ENCODE results near the gene ZBTB2.
"Not testable (repeated sequence)": the region's sequence is repeated elsewhere in the genome, so short reads cannot be mapped to it uniquely, and the experiment has no call there.

ZBTB2 gene

DNA sequence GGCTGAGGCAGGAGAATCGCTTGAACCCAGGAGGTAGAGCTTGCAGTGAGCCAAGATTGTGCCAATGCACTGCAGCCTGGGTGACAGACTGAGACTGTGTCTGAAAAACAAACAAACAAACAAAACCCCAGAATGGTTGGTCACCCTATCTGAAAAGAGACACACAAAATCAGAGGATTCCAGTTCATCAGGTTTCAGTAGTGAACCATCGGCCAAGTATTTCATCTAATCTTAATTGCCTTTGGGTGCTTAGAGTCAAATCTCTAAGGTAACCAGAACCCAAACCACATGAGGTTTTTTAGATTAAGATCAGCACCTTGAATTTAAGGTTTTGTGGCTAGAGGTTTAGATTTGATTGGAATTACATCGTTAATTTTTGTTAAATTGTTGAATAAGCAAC, 8.3 kb upstream of the ZBTB2 start:
- no peak for FAIRE-seq

DNA sequence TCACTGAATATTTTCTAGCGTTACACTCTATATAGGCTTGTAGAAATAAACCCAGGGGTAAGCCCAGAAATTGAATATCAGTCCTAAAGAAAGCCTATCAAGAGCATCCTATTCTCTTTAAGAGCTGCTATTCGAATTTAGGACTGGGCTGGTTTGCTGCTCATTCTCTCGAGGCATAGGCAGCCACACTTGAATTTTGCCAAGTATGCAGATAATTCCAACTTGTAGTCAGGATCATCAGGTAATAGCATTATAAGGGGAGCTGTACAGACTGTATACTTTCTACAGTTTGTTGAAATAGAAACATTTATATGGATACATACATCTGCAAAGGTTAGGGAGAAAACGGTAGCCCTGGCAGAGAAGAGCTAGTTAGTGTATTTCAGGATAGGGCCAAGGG, 2.1 kb upstream of the ZBTB2 start:
- no peak for FAIRE-seq

DNA sequence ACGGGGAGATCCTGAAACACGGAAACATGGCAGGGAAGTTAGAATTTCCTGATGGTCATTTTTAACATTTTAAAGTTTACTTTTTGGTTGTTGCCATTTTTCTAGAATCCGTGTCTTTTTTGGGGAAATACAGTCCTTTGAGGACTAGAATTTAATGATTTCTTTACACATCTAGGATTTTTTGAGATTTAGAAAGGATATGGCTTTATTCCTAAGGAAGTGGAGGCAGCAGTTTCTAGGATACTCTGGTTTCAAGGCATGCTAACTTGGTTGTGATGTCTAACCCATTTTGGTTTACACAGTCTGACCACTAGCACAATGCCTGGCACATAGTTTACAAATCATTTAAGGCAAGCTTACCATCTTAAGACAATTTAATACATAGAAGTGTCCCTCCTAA, 1.1 kb upstream of the ZBTB2 start:
- no peak for FAIRE-seq

DNA sequence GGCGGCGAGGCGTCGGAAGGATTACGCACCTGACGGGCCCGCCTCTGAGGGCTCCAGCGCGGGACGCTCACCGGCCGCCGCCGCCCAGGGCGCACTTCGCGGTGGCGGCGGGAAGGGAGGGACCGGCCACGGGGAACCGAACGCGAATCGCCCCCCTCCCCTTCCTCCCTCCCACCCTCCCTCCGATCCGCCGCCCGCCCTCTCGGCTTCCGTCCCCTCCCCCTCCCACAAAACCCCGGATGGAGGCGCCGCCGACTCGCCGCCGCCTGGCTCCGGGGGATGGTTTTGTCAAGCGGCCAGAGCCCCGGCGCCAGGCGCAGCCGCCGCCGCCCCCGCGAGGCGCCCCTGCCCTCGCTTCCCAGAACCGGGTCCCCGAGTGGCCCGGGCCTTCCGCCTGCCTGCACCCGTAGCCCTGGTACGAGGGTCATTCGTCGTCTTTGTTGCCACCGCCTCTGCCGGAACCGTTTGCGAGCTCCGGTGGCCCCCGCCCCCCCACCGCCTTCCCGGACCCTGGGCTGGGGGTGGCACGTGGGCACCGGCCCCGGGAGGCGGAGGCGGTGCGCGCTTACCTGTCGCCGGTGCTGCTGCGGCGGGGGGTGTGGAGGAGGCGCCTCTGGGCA, 398 bp downstream of the ZBTB2 start:
- no peak for FAIRE-seq

DNA sequence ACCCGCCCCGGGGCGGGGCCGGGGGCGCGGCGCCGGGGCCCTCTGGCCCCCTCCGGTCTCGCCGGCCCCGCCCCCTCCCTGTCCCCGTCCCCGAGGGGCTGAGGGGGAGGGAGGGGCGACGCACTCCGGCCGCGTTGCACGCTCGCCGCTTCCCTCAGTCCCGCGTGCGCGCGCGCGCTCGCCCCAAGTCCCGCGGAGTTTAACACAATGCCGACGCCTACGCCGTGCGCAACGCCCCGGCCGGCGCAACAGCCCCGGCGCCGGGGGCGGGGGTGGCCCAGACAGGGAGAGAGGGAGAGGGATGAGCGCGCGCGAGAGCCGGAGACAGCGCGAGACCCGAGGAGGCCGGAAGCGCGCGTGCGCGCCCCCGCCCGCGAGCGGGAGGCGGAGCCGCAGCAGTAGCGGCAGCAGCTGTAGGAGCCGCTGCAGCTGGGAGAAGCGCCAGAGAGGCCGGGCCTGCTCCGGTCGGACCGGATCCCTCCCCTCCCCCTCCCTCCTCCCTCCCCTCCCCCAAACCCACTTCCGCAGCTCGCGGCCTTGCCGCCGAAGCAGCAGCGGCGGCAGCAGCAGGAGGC, 996 bp downstream of the ZBTB2 start:
- no peak for FAIRE-seq

DNA sequence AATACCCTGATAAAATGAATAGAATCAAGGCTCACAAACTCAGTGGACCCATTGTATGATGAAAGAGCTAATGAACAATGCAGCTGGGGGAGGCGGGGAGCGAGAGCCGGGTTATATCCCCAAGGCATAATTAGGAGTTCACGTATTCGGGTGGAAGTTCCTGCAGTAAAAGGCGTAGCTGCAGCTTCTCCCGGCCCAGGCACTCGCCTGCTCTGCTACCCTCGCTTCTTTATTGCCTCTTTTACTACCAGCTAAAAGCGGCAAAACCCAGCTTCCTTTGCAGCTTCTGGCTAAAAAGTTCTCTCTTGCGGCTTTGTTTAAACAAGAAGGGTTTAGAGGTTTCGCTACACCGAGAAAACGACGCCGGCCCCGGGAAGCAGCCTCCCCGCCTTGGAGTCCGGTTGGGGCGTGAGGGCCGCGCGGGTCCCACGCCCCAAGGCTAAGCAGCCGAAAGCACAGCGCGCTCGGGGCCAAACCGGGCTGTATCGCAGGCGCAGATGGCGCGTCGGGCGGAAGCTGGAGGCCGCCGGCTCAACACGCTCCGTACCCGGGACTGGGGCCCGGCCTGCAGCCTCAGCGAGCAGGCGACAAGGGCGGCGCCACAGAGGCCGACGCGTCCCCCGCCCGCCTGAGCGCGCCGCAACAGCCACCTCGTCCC, 1.6 kb downstream of the ZBTB2 start:
- FAIRE-seq: no peak

DNA sequence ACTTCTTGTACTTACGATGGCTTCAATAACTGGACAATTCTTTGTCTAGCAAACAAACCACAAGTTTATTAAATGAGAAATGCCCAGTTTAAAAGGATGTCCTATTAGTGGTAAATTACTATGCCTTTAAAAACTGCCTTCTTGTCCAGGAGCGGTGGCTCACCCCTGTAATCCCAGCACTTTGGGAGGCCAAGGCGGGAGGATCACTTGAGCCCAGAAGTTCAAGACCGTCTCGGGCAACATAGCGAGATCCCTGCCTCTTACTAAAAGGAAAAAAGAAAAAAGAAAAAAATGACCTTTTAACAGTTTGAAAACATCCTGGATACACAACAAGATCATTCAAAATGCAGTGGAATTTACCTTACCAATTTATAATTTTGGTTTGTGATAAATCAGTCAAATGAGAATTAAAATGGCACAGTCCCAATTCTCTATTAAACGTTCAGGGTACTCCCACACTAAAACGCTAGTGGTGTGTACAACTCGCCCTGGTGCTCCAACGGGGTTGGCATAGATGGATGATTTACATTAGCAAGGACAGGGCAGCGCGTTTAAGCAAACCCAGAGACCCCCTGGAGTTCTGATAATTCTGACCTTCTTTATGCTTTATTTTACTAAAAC, 2.3 kb downstream of the ZBTB2 start:
- no peak for FAIRE-seq

DNA sequence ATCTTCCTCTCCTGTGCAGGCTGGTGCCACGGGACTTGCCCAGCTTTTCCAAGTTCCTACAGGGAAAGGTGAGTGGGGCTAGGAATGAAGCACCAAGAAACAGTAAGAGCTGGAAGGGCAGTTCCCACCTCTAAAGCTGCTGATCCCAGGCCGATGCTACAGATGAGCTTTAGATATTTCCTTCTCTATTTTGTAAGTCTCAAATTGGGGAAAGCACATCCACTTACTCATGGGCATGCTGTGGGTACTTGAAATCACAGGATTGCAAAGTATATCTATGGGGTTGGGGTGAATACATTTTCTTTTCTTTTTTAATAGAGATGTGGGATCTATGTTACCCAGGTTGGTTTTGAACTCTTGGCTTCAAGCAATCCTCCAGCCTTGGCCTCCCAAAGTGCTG, 3.1 kb downstream of the ZBTB2 start:
- FAIRE-seq: no peak

DNA sequence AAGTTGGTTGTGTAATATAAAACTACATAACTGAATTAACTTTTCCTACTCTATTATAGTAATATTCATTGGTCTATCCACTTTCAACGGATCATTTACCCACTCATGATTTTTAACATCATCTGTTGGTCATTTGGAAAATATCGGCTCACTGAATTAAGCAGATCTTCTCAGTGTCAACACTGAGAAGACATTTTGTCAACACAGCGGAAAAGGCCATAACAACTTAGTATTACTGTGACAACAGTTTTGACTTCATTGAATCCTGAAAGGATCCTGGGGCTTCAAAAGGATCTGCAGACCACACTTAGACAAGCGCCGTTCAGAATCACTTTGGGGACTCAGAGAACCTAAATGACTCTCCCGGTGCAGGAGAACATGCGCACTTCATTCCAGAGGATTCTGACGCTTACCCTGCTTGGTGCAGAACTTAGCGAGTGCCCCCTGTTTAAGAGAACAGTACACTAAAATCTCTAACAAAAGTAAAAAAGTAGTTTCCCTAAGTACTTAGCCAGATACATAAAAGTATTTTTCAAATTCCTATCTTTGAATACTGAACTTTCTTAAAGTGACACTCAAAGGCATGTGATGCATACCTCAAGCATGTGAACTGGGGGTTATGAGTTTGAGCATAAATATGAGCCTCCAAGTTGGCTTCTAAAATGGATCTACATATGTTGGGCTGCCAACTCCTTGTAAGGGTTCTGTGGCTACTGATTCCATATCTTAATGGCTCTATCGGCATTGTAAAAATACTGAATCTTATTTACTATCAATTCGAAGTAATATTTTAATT, 4.0 kb downstream of the ZBTB2 start:
- no peak for FAIRE-seq

DNA sequence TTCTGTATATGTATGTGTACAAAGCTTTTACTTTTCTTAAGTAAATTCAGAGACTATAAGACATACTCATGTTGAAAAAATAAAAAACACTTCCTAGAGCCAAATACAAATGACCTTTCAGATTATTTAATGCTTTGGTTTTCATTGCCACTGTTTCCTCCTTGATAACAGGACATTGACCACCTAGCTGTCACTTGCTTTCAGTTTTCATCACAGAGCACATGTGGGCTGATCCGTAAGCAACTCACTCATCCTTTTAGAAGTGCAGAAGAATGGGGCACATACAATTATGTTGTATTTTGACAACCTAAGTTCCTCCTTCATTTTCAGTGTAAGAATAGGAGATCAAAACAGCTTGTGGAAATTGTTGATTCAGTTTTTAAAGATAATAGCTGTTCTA, 6.2 kb downstream of the ZBTB2 start:
- no peak for FAIRE-seq

DNA sequence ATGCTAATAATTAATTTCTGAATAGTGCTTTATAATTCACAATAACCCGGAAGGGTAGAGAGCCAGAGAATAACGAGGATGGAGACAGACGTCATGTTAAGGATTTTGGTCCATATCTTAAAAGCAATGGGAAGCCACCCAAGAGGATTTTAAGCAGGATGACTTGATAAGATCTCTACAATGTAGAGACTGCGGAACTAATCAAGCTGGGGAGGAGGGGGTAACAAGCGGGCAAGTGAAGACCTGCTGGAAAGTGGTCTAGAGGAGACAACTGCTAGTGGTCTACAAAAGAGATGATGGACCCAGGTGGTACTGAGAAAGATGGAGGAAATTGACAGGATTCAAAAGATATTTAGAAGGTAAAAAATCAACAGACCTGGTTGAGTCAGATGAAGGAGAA, 7.2 kb downstream of the ZBTB2 start:
- FAIRE-seq: no peak

DNA sequence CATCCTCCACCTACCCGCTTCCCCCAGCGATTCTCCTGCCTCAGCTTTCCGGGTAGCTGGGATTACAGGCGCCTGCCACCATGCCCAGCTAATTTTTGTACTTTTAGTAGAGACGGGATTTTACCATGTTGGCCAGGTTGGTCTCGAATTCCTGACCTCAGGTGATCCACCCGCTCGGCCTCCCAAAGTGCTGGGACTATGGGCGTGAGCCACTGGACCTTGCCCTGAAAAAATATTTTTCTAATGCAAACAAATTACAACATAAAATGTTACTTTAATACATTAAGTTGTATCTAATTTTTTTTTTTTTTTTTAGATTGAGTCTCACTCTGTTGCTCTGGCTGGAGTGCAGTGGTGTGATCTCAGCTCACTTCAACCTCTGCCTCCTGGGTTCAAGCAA, 8.7 kb downstream of the ZBTB2 start:
- FAIRE-seq: not testable (repeated sequence)

DNA sequence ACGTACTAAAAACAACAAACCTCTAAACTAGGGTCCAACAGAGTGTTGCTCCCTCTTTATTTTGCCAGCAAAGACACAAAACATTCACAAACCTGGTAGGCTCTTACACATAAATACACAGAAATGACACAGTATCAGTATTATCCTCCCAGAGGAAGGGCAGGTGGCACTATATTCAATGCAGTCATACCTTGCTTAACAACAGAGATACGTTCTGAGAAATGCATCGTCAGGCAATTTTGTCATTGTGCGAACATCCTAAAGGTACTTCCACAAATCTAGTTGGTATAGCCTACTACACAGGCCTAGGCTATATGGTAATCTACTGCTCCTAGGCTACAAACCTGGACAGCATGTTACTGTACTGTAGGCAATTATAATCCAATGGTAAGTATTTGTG, 9.6 kb downstream of the ZBTB2 start:
- FAIRE-seq: no peak

DNA sequence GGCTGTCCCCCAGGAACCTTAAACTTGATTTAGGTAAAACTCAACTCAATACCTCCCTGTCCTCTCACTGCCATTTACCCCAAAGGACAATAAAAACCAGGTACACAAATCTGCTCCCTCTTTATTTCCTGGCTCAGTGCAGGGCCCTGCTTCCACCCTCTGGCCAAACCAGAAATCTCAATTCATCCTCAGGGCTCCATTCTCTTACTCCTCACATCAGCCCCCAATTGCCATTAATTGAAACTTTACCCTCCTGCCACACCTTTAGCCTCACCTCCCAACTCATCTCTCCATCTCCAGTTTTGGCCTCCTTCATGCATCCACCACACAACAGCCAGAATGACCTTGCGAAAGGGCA, 10.5 kb downstream of the ZBTB2 start:
- FAIRE-seq: no peak

DNA sequence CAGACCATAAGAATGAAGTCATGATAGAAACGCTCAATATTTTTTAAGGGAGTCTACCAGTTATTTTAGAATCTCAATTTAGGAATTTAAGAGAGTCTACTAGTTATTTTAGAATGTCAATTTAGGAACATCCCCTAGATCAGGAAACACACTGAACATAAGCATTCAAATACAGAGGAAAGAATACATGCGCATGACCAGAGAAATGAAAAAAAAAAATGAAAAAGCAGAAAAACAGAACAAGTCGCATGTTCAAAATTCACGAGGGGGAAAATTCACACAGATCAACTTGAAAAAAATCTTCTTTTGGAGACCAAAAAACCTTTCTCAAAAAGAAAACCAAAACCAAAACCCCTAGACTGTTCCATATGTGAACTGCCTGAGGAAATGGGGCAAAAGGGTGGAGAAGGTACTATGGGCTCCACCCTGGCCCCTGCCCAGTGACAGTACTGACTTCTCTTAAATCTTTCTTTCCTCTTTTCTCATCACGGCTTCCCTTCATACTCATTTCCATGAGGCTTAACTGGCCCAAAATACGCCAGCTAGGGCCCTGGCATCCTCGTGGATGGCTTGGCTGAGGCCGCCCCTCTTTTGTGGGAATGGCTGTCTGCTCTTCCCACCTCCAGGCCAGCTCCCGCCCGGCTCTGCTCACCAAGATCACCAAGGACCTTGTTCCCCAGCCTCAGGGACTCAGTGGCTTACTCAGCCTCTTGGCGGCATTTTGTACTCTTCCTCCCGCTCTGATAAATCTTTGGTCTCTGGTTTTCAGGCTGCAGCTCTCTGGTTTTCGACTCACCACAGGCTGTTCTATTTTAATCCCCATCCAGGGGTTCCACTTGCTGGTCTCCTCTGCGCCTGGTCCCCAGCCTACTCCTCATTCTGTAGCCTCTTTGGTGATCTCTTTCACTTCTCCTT, 11.2 kb downstream of the ZBTB2 start:
- FAIRE-seq: no peak

DNA sequence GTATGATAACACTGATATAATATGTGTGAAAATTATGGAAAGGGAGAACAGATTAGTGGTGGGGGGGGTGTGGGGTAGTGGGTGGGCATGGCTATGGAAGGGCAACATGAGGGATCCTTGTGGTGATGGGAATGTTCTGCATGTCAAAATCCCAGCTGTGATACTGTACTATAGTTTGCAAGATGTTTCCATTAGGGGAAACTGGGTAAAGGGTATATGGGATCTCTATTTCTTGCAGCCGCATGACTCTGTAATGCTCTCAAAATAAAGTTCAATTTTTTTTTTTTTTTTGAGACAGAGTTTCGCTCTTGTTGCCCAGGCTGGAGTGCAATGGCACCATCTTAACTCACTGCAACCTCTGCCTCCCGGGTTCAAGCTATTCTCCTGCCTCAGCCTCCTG, 14.3 kb downstream of the ZBTB2 start:
- no peak for FAIRE-seq

DNA sequence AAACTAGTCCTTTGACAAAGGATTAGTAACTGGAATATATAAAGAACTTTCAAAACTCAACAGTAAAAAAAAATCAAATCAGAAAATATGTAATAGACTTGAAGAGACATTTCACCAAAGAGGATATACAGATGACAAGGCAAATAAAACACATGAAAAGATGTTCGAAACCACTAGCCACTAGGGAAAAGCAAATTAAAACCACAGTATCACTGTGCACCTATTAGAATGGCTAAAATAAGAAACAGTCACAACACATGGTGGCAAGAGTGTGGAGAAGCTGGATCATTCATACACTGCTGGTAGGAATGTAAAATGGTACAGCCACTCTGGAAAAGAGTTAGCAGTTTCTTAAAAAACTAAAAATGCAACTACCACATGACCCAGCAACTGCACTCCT, 14.9 kb downstream of the ZBTB2 start:
- FAIRE-seq: no peak

DNA sequence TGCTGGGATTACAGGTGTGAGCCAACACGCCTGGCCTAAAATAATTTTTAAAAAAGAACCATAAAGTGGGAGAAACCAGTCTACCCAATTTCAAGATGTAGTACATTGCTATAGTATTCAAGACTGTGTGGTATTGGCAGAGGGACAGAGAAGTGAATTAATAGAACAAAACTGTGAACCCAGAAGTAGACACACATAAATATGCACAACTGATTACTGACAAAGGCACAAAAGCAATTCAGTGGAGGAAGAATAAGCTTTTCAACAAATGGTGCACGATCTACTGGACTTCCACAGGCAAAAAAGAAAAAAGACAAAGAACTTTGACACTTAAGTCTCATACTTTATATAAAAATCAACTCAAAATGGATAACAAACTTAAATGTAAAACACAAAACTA, 15.5 kb downstream of the ZBTB2 start:
- FAIRE-seq: no peak

DNA sequence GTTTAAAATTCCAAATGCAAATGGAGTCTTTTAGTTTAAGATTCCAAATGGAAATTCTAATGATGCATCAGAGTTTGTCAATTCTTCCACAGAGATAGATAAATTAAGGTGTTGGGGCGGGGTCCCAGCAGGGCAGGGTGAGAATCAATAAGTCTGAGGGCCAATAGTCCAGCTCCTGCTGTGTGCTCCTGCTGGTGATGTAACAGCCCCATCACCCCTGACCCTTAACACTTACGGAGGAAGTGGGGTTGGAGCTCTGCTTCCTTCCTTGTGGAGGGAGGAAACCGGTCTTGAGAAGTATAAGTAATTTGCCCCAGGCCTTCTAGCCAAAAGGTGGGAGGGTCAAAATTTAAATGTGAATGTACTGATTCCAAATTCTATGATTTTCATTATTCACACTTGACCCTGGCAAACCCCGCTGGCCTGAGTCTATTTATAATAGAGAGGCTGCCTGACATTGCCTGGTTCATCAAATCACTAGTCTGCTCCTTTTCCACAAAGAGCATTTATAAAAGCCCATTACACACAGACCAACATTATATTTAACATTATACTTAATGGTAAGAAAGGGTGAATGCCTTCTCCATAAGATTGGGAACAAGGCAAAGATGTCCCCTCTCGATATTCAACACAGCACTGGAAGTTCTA, 17.2 kb downstream of the ZBTB2 start:
- no peak for FAIRE-seq

DNA sequence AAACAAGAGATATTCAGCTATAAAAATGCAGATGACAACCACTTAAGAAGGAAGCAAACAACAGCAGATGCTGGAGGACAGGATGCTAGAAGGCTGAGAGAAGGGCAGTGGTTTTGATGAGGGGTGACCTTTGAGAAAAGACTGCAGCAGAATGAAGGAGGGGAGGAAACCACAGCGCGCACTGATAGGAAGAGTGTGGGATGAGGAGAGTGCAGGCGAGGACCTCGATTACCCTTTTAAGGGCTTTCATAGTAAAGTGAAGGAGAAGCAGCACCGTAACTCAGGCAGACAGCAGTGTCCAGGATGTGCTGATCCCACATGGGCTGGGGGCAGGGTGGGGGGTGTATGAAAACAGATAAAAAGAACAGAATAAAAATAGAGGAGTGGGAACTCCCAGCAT, 19.2 kb downstream of the ZBTB2 start:
- FAIRE-seq: no peak

DNA sequence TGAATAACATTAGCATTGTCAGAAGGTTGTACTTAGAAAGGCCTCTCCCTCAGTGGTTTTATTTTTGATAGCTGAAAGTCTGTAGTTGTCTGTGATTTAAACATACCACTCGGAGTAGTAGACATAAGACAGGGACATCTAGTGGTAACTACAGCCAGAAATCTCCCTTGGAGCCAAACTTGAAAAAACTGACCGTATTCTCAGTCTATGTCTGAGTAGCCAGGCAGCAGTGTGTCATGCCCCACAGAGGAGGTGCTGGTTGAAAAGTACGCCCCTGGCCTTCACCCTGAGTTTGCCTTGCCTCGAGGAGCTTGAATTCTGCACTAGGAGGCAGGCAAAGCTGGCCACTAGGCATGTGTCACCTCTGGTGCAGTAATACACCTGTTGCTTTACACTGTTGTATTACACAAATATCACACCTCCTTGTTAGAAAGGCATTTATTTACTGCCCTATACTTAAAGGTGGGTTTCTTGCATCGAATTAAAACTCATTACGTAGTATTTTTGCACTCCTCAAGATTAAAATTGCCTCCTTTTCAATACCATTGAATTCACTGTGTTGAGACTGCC, 20.8 kb downstream of the ZBTB2 start:
- FAIRE-seq: no peak

DNA sequence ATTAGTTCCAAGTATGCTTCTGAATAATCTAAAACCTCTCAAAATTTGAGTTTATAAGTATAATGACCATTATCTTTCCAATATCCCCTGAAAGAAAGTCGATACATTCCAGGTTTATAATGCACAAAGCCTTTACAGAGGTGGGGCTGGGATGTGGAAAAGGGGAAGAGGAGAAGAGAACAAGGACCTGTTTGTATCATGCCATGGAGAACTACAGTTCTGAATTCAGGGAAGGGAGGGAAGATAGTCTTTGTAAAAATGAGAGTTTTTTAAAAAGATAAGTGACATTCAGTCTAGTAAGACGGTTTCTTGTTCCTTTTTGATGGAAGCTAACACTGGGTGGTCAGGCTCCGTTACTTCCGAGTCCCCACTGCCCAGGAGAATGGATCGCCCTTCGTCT, 26.1 kb downstream of the ZBTB2 start:
- FAIRE-seq: no peak

Measured in TTC549 (cell line).